ENCODE results near the gene CAST.

- TF ChIP-seq CTCF (IDR thresholded peaks at IDR 0.05) (no peak), ZFX (IDR thresholded peaks at IDR 0.05; ENCODE audit: borderline replicate concordance) (no peak)
These were observed 64.6 kb downstream of the CAST start for GRCh38 chr5:96726802-96727201.
